UCSD-AML1 (cell line): Measurements from ENCODE around the gene ROPN1L.
A peak's percentile ranks its signal among the peaks of the same experiment; 100 is the strongest.
"Not testable (repeated sequence)": the region's sequence is repeated elsewhere in the genome, so short reads cannot be mapped to it uniquely, and the experiment has no call there.

Source experiments
- DNase-seq: peaks from one replicate; lab custom pipeline; 2025; ENCODE audit not compliant: unreplicated experiment; lab: John Stamatoyannopoulos, UW

Gene ROPN1L

GRCh38 chr5:10441083-10441991 lies at the start of gene ROPN1L:
TSS of gene ROPN1L (plus strand) at chr5:10441879. CDS start at chr5:10442168, 289 bp downstream.
- peak; percentile 91 for DNase-seq

- not testable (repeated sequence) for DNase-seq
These were observed 48.9 kb upstream of the ROPN1L start for GRCh38 chr5:10392567-10393328.

DNA sequence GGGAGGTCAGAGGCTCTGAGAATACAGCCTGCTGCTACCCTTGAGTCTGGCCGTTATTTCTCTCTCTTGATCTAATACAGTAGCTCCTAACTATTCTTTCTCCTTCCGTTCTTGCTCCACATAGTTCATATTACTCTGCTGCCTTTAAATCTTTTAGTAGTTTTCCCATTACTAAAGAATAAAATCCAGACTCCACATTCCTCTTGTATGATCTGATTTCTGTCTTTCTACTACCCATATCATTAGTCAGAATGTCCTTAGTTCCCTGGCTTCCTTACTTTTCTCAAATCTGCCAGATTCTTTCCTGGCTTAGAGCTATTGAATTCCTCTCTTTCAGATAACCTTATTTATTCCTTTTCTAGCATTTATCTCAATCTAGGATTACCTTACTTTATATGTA lies 48.2 kb upstream of the ROPN1L start:
- no peak for DNase-seq

- DNase-seq = no peak
These were observed 45.1 kb upstream of the ROPN1L start for GRCh38 chr5:10396552-10396951.

DNA sequence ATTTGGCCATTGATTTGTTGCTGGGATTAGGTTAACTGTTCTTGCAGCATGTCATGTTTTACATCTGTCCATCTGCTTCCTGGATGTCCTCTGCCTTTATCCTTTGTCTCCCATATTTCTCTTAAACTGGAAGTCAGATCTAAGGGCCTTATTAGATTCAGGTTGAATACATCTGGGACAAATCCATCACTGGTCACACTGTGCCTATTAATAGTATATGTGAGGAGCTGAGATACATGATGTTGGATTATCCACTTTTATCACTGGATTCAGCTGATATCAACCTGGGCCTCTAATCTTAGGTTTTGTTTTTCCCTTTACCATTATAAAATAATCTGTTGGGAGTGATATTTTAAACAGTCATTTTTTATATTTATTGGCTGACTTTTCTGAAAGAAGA lies 41.8 kb upstream of the ROPN1L start:
- DNase-seq = no peak

GRCh38 chr5:10400411-10400810 lies 41.3 kb upstream of the ROPN1L start:
- DNase-seq = no peak

DNA sequence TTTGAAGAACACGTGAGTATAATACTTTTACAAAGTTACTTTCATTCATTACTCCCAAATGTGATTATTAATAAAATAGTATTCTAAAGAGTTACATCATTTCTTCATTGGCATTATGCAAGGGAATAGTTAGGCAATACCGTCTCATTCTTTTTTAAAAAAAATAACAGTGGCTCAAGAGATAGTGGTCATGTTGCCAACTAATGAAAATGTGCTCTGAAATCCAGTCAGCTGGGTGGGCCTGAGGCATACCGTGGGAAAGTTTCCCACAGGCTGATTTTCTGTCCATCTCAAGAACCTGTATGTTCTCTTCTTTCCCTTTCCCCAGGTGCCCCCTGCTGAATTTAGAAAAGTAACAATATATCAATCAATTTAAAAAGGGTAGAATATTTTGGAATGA lies 40.8 kb upstream of the ROPN1L start:
- DNase-seq = no peak

DNA sequence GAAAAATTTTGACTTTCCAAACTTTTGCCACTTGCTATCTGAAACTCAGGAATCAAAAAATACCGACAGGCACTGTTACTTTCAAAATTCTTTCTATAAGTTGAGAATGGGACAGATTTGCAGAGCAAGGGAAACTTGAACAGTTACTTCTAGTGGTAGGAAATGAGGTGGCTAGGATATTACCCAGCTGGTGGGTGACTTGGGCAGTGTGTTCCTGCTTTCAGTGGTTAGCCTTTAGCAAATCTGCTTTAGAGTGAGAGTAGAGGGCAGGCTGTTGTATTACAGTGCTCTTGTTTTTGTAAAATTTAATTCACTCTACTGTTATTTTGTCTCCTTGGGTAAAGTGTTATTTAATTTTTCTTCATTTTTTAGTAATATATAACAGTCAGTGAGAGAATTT lies 40.2 kb upstream of the ROPN1L start:
- no peak for DNase-seq

DNA sequence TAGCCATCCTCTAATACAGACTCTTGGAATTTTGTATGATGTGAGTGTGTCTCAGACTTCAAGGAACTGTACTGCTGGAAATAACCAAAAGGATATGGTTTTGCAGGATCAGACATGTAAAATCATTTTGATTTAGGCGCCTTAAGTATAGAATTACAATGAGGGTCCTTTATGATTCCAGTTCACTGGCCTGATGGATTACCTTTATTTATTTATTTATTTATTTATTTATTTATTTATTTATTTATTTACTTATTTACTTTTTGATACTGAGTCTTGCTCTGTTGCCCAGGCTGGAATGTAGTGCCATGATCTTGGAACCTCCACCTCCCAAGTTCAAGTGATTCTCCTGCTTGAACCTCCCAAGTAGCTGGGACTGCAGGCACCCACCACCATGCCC lies 37.9 kb upstream of the ROPN1L start:
- no peak for DNase-seq

GRCh38 chr5:10406651-10407050 lies 35.0 kb upstream of the ROPN1L start:
- DNase-seq = no peak

GRCh38 chr5:10409504-10409903 lies 32.2 kb upstream of the ROPN1L start:
- DNase-seq = no peak

- no peak for DNase-seq
These were observed 31.0 kb upstream of the ROPN1L start for GRCh38 chr5:10410662-10411061.

DNA sequence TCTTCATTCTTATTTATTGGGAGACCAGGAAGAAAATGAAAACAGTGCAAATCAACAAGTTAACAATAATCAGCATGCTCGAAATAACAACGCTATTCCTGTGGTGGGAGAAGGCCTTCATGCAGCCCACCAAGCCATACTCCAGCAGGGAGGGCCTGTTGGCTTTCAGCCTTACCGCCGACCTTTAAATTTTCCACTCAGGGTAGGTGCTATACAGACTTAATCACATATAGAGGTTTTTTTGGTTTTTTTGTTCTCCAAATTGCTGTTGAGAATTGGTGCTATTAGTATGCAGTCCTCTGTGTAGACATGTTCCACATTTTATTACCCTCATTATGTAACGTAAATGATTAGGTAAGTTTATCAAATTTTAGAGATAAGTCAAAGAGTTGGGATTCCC lies 30.3 kb upstream of the ROPN1L start:
- DNase-seq = no peak

DNA sequence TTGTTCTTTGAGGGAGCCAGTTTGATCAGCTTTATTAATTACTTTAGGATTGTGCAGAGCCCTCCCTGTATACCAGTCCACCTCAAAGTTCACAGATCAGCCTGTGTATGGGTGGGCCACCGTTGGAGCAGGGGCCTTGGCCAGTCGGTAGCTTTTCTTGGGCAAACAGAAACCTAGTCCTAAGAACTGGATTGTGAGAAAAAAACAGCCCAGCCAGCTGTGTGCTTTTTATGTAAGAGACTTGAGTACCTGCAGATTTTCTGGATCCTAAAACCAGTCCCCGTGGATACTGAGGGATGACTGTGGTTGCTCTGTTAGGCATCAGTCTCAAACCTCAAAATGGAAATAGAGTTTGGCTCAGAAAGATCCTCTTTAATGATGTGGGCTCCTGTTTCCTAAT lies 24.8 kb upstream of the ROPN1L start:
- DNase-seq = no peak

- DNase-seq = no peak
These were observed 22.9 kb upstream of the ROPN1L start for GRCh38 chr5:10418654-10419345.

GRCh38 chr5:10420468-10420867 lies 21.2 kb upstream of the ROPN1L start:
- DNase-seq = no peak

DNA sequence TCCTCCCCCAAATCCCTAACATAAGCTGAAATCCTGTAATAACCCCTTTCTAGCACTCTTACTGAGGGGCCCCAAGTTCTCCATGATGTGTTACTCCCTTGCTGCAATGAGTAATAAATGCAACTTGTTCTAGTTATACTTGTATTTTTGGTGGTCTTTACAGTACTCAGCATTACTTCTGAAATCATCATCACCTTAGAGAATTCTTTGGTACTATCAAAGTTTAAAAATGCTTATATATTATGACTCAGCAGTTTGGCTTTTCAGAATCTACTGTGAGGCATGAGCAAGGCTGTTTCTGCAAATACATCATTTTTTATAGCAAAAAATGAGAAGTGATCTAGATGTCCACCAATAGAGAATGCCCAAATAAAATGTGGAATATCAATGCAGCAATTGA lies 20.7 kb upstream of the ROPN1L start:
- DNase-seq = no peak

- DNase-seq = peak; percentile 59
These were observed 19.6 kb upstream of the ROPN1L start for GRCh38 chr5:10421896-10422691.

DNA sequence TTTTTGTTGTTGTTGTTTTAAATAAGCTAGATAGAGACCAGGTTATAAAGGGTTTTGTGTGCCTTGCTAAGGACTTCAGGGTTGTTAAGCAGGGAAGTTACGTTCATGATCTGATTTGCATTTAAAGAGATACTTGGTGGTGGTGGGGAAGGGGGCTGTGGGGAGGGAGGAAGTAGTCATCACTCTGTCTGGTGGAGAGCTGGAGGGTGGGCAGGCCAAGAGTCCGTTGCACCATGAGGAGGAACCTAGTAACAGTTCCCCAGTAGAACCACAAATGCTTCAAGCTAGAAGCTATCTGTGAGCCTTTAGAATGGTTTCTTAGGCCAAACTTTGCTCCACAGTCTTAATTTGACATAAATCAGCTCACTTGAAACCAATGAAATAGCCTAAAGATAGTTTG lies 18.7 kb upstream of the ROPN1L start:
- peak; percentile 14 for DNase-seq

- DNase-seq = peak; percentile 14
These were observed 17.5 kb upstream of the ROPN1L start for GRCh38 chr5:10424124-10424731.
